ENCODE results near the gene BMI1. TPM values are rescaled to one million over a fixed set of nuclear protein-coding genes. Genes with fewer than 3 reads are reported as not detected.

The BMI1 gene
- total RNA-seq, 1 donor from 2014 or later = 59.1 TPM

GRCh38 chr10:22366435-22366703, 45.5 kb downstream of the BMI1 start:
- no peak for DNase-seq (ENCODE audit: low spot score)
- H2AFZ ChIP-seq (replicated peaks) = no peak overlapping the region

DNA sequence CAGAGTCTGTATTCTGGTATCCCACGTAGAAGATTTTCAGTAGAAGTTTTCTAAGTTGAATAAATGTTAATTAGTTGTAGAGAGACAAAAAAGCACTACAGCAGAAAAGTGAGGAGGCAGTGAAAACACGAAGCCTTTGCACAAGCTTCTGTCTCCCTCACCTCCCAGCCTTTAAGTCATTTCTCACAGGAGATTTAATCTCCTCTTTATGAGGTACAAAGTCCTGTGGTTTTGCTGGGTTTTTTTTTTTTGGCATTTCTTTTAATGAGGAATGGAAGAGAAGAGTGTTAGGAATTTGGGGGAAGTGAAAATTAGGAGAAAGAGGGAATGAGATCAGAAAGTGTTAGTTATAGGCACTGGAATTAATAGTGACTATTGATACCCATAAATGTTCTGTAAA, 45.9 kb downstream of the BMI1 start:
- Mint-ChIP-seq H3K27ac (no peak overlapping the region), H3K4me1 (peaks cover 9% of the 10 kb centered on the region), H3K36me3 (no peaks in the 10 kb centered on the region), H3K4me3 (no peak overlapping the region), H3K27me3 (ENCODE audit: insufficient read depth, low read depth) (no peaks in the 10 kb centered on the region), H3K9me3 (no peaks in the 10 kb centered on the region)
- Histone ChIP-seq H3F3A (ENCODE audit: low read depth) (no peaks in the 10 kb centered on the region), H4K20me1 (ENCODE audit: low read depth) (no peaks in the 10 kb centered on the region), H3K4me3 (no peak overlapping the region), H3K27ac (peak overlapping the region; percentile 73), H3K4me1 (peaks cover 17% of the 10 kb centered on the region), H3K36me3 (no peaks in the 10 kb centered on the region), H3K9ac (no peak overlapping the region), H3K27me3 (no peaks in the 10 kb centered on the region), H3K79me2 (ENCODE audit: low read depth) (no peaks in the 10 kb centered on the region), H2AFZ (replicated peaks) (no peak overlapping the region), H3K4me2 (peak overlapping the region; percentile 34), H3K9me3 (ENCODE audit: low read depth) (no peaks in the 10 kb centered on the region)
- no peak for TF ChIP-seq EZH2 (IDR thresholded peaks at IDR 0.05)
- DNase-seq (ENCODE audit: low spot score) = no peak

More at GRCh38 chr10:22366435-22366703, 45.5 kb downstream of the BMI1 start:
- H3K27ac ChIP-seq = peak overlapping the region; percentile 73
- H3K27me3 Mint-ChIP-seq (ENCODE audit: insufficient read depth, low read depth) = no peaks in the 10 kb centered on the region
- H3K4me1 ChIP-seq = peaks cover 17% of the 10 kb centered on the region
- no peaks in the 10 kb centered on the region for H3K36me3 Mint-ChIP-seq
- H3F3A ChIP-seq (ENCODE audit: low read depth) = peaks cover 1% of the 10 kb centered on the region
- no peak overlapping the region for H3K9ac ChIP-seq
- no peak overlapping the region for H3K27ac Mint-ChIP-seq
- no peaks in the 10 kb centered on the region for H3K9me3 Mint-ChIP-seq
- peak overlapping the region; percentile 34 for H3K4me2 ChIP-seq
- no peaks in the 10 kb centered on the region for H3K79me2 ChIP-seq (ENCODE audit: low read depth)
- no peaks in the 10 kb centered on the region for H3K9me3 ChIP-seq (ENCODE audit: low read depth)
- no peak overlapping the region for H3K4me3 ChIP-seq
- H3K4me1 Mint-ChIP-seq = peaks cover 9% of the 10 kb centered on the region
- TF ChIP-seq EZH2phosphoT487 (IDR thresholded peaks at IDR 0.05) (no peak), EZH2 (IDR thresholded peaks at IDR 0.05) (no peak)
- H3K36me3 ChIP-seq = no peaks in the 10 kb centered on the region
- H3K27me3 ChIP-seq = no peaks in the 10 kb centered on the region
- no peak overlapping the region for H3K4me3 Mint-ChIP-seq
- H4K20me1 ChIP-seq (ENCODE audit: low read depth) = no peaks in the 10 kb centered on the region

DNA sequence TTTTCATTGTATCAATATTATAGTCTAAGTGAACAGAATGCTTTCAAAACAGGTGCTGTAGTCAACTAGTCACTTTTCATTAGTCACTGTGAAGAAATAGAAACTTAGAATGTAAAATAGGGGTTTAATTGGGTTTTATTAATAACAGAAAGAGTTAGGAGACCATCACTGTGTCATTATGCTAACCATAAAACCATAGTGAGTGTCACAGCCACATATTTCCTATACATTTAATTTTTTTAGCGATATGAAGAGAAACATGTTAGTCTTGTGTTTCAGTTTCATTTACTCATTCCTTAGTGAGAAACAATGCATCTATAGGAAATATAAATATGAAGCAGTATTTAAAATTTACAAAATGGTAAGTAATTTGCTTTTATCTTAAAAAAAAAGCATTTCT, 46.6 kb downstream of the BMI1 start:
- Histone ChIP-seq H3F3A (ENCODE audit: low read depth) (no peaks in the 10 kb centered on the region), H3K79me2 (ENCODE audit: low read depth) (no peaks in the 10 kb centered on the region), H3K9me3 (ENCODE audit: low read depth) (no peaks in the 10 kb centered on the region), H4K20me1 (ENCODE audit: low read depth) (no peaks in the 10 kb centered on the region), H3K4me3 (no peak overlapping the region), H3K4me1 (peaks cover 17% of the 10 kb centered on the region), H3K27me3 (no peaks in the 10 kb centered on the region), H3K4me2 (no peak overlapping the region), H3K27ac (no peak overlapping the region), H3K9ac (no peak overlapping the region), H2AFZ (replicated peaks) (no peak overlapping the region), H3K36me3 (no peaks in the 10 kb centered on the region)
- no peak for DNase-seq (ENCODE audit: low spot score)
- Mint-ChIP-seq H3K27me3 (ENCODE audit: insufficient read depth, low read depth) (no peaks in the 10 kb centered on the region), H3K9me3 (no peaks in the 10 kb centered on the region), H3K36me3 (no peaks in the 10 kb centered on the region), H3K27ac (no peak overlapping the region), H3K4me1 (peaks cover 9% of the 10 kb centered on the region), H3K4me3 (no peak overlapping the region)
- TF ChIP-seq EZH2 (IDR thresholded peaks at IDR 0.05) (no peak), CTCF (IDR thresholded peaks at IDR 0.05) (no peak), EZH2phosphoT487 (IDR thresholded peaks at IDR 0.05) (no peak)

GRCh38 chr10:22368402-22368801, 47.5 kb downstream of the BMI1 start:
- no peaks in the 10 kb centered on the region for H3K9me3 ChIP-seq (ENCODE audit: low read depth)
- H3K4me1 Mint-ChIP-seq = peaks cover 9% of the 10 kb centered on the region
- no peaks in the 10 kb centered on the region for H3F3A ChIP-seq (ENCODE audit: low read depth)
- H3K36me3 ChIP-seq = no peaks in the 10 kb centered on the region
- H3K9me3 Mint-ChIP-seq = no peaks in the 10 kb centered on the region
- H4K20me1 ChIP-seq (ENCODE audit: low read depth) = no peaks in the 10 kb centered on the region
- no peak overlapping the region for H3K9ac ChIP-seq
- no peaks in the 10 kb centered on the region for H3K27me3 Mint-ChIP-seq (ENCODE audit: insufficient read depth, low read depth)
- no peak for DNase-seq (ENCODE audit: low spot score)
- H3K27ac Mint-ChIP-seq = no peak overlapping the region
- no peak overlapping the region for H2AFZ ChIP-seq (replicated peaks)
- no peaks in the 10 kb centered on the region for H3K36me3 Mint-ChIP-seq
- peaks cover 17% of the 10 kb centered on the region for H3K4me1 ChIP-seq
- no peaks in the 10 kb centered on the region for H3K27me3 ChIP-seq
- H3K79me2 ChIP-seq (ENCODE audit: low read depth) = no peaks in the 10 kb centered on the region
- H3K4me3 Mint-ChIP-seq = no peak overlapping the region
- H3K4me3 ChIP-seq = no peak overlapping the region
- TF ChIP-seq EZH2 (IDR thresholded peaks at IDR 0.05) (no peak), CTCF (IDR thresholded peaks at IDR 0.05) (no peak), EZH2phosphoT487 (IDR thresholded peaks at IDR 0.05) (no peak)
- H3K27ac ChIP-seq = no peak overlapping the region
- H3K4me2 ChIP-seq = no peak overlapping the region
